GM12873 (cell line): Measurements from ENCODE around the gene CERCAM.

ENCODE experiments used
- TF ChIP-seq, protein P1 (sequence below): IDR thresholded peaks from 2 replicates; pipeline ENCODE4 v1.5.1; 2012; ENCODE audit warnings: low read depth, mild to moderate bottlenecking, moderate library complexity, low read length, control low read depth; ENCODE audit not compliant: insufficient read depth; ENCODE audit errors: missing control alignments

The CERCAM gene

DNA sequence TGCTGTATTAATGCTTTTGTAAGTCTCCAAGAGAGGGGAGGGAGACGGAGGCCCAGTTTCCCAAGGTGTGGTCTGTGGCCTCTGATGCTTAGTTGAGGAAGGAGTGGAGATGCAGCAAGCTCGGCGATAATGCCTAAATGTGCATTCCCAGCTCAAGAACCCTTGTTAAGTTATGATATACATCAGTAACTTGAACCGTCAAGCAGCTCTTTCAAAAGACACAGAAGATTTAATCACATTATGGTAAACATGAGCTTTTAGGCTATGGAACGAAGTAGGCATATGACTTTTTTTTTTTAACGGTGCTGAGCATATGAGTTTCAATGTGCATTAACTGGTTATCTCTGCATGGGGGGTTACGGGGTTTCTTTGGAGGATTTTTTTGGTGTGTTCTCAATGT lies 61.5 kb downstream of the CERCAM start:
- TF ChIP-seq, protein P1, sequence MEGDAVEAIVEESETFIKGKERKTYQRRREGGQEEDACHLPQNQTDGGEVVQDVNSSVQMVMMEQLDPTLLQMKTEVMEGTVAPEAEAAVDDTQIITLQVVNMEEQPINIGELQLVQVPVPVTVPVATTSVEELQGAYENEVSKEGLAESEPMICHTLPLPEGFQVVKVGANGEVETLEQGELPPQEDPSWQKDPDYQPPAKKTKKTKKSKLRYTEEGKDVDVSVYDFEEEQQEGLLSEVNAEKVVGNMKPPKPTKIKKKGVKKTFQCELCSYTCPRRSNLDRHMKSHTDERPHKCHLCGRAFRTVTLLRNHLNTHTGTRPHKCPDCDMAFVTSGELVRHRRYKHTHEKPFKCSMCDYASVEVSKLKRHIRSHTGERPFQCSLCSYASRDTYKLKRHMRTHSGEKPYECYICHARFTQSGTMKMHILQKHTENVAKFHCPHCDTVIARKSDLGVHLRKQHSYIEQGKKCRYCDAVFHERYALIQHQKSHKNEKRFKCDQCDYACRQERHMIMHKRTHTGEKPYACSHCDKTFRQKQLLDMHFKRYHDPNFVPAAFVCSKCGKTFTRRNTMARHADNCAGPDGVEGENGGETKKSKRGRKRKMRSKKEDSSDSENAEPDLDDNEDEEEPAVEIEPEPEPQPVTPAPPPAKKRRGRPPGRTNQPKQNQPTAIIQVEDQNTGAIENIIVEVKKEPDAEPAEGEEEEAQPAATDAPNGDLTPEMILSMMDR, result no peak

DNA sequence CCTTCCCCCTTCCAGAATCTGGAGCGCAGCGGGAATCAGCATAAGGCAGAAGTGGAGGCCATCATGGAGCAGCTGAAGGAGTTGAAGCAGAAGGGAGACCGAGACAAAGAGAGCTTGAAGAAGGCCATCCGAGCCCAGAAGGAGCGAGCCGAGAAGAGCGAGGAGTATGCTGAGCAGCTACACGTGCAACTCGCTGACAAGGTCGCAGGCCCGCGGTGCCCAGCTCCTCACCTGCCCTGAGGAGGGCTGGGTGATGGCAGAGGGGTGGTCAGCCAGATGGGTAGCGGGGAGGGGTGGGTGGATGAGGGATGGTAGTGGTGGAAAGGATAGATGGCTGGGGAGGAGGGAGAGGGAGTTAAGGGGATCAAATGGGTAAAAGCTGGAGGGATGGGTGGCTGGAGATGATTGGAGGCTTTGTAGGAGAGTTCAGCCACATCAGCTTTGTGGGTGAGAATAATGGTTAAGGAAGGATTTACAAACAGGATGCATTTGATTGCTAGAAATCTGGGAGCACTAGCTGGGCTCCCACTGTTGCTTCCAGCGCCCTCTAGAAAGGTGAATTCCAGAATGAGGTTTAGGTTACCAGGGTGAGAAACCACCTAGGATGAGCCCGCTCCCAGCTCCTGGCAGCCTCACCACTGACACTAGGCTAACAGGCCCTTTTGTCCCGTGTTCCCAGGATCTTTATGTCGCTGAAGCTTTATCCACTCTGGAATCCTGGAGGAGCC lies 64.2 kb downstream of the CERCAM start:
- TF ChIP-seq, protein P1, result no peak

DNA sequence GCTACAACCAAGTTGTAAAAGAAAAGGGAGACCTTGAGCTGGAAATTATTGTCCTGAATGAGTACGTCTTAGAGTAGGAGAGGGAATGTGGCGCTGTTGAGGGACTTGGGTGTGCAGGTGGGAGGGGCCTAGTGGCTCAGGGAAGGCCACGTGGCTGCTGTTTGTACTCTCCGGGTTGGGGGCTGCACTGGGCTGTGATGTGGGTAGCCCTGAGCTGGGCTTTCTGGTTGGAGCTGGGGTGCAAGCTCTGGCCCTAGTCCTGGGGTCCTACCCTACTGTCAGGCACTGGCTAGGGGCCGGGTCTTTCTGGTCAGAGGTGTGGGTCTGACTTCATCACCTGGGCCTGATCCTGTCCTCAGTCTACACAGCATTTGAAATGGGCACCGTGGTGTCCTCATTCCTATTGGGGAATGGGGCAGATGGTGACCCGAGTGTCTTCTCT lies 64.8 kb downstream of the CERCAM start:
- TF ChIP-seq, protein P1, result no peak

DNA sequence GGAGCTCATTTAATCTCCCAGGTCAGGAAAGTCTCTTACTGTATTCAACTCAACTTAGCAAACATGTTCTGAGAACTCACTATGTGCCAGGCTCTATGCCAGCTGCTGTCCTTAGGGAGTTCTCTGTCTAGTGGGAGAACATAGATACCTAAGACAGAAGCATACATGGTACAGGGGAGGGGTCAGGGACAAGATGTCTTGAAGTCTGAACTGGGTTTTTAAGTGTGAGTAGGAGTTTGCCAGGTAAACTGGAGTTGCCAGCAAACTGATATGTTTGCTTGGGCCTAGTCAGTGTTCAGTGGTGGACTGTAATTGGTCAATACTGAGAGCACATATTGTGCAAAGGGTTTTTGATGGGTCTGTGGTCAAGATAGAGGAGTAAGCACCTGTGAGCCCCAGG lies 65.5 kb downstream of the CERCAM start:
- TF ChIP-seq, protein P1, result no peak
